HuH-7 (cell line): ENCODE measurements around the gene CKAP4.

Experiments
- DNase-seq: peaks from one replicate; pipeline ENCODE4 v3.0.0; 2011; ENCODE audit warnings: low spot score

The CKAP4 gene

DNA sequence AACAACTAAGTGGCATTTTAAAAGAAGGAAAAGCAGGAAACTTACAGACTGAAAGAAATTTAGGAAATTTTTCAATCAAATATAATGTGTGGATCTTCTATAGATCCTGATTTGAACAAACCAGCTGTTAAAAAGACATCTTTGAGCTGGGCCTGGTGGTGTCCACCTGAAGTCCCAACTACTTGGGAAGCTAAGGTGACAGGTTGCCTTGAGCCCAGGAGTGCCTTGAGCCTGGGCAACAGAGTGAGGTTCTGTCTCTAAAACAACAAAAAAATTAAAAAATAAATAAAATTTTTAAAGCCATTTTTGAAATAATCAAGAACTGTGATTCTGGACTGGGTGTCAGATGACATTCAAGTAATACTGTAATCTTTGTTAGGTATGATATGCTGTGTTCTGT is 7.0 kb downstream of the CKAP4 start:
- DNase-seq: no peak

DNA sequence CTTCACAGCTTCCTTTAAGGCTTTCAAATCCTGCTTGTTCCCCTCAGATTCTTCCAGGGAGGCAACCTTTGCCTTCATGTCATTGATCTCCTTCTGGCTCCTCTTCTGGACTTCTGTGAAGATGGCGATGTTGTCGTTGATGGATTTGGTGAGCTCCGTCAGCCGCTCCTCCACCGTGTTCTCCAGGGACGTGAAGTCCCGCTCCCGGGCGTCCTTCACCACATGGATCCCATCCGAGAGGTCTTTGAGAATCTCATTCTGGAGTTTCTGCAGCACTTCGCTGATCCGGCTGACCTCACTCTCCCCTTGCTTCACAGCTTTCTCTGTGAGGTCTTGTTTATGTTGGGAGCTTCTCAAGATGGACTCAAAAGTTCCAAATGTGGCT is 7.9 kb downstream of the CKAP4 start:
- DNase-seq: no peak

DNA sequence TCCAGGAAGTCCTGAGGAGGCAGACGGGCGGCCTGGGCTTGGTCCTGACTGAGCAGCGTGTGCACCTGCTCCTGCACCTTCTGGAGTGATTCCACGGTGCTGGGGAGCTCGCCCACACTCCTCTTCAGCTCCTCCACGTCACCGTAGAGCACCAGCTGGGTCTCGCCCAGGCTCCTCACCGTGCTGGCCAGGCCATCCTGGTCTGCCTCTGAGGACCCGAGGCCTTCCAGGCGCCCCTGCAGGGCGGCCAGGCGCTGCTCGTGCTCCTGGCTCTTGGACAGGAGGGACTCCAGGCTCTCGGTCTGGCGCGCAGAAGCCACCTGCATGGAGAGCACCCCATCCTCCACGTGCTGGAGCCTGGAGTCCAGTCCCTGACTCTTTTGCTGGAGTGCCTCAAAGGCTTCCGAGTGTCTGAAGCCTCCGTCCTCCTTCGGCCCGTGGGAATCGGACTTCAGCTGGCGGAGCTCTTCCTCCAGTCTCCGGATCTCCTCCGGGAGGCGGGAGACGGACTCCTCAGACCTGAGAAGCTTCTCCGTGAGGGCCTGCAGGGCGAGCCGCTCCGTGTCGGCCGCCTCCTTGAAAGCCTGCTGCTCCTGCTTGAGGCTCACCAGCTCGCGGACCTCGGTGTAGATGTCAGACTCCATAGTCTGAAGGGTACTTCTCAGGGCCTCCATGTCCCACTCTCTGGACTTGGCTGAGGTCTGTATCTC is 8.4 kb downstream of the CKAP4 start:
- no peak for DNase-seq

GRCh38 chr12:106238146-106238545 is 9.7 kb downstream of the CKAP4 start:
- no peak for DNase-seq

- no peak for DNase-seq
These were observed 12.1 kb downstream of the CKAP4 start for GRCh38 chr12:106235770-106236169.

DNA sequence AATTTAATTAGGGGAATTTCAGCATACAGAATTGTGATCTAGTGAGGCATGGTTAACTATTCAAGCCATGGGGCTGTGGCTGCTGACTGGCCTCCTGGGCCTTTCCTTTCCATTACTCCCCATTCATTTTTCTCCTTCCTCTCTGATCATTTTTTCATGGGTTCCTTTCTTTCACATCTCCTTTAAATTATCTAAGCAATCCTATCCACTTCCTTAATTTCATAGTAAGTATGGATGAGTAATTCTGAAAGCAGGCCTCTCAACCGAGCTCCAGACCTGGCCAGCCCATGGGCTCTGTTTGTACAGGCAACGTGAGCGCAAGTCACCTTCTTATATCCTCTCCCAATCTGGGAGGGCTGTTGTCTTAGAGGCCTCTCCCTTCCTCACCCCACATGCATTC is 13.4 kb downstream of the CKAP4 start:
- no peak for DNase-seq

- DNase-seq: no peak
These were observed 14.8 kb downstream of the CKAP4 start for GRCh38 chr12:106233011-106233410.

DNA sequence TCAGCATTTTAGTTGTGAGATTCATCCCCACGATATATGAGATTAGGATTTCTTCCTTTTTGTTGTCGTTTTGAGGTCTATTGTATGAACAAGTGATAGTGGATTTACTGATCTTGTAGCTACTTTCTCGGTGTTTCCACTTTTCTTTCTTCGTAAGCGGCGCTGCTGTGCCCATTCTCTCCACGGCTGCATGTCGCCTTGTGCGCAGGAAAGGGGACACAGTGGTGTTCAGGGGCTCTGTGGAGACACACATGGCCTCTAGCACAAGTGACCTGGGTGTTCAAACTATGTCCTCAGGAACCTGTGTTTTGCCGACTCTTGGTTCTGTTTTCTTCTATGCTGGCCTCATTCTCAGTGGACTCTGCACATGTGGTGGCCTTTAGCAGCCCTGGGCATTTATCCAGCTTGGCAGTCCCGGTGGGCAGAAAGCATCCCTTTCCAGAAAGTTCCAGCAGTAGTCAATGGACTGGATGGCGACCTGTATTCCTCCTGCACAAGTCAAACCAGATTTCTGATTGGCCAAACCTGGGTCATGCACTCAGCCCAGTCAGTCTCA is 18.7 kb downstream of the CKAP4 start:
- DNase-seq: no peak

GRCh38 chr12:106228320-106228710 is 19.5 kb downstream of the CKAP4 start:
- no peak for DNase-seq

- DNase-seq: peak; percentile 79
These were observed 20.0 kb downstream of the CKAP4 start for GRCh38 chr12:106227641-106228319.

DNA sequence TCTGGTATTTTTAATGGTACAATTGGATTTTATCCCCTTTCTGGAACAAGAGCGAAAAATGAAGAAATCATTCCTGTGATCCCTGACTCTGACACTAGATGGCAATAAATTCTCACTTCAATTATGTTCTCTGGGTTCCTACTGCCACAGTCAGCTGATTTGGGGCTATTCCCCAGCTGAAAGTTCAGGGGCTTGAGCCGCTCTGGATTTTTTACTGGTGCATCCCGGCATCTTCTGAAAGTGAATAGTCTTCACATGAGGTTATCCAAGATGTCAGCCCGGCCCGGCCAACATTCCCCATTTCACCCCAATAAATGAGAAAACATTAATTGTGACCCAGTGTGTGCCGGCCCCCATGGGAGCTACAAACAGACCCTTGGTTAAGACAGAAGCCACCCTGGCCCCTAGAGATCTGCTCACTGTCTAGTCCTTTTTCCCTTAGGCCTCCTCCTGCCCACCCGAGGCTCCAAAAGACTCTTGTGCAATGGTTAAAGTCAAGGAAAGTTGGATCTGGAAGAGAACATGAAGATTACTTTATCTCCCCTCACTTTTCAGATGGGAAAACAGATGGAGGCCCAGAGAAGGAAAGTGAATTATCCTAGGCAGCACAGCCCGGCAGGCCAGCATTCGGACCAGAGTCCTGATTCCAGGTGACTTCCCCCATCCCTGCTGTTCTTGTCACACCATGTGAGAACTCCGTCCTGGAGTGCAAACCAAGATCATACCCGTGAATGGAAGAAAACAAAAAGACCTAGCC is 20.8 kb downstream of the CKAP4 start:
- peak; percentile 90 for DNase-seq

- no peak for DNase-seq
These were observed 23.5 kb downstream of the CKAP4 start for GRCh38 chr12:106224355-106224706.

GRCh38 chr12:106223485-106224354 is 24.1 kb downstream of the CKAP4 start:
- DNase-seq: peak; percentile 92

DNA sequence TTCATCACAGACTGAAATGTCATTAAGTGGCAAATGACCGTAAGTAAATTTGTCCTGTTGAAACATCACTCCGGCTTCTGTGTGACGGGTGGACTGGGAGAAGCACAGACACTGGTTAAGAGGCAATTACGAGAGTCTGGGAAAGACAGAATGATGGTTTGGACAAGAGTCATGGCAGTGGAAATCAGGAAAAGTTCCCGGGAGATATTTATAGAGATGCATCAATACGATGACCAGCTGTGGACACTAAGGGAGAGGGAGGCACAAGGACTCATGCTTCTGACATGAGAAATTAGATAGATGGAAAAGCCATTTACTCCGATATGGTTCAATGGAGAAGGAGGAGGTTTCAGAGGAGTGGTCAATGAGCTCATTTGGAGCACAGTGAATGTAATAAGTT is 27.3 kb downstream of the CKAP4 start:
- no peak for DNase-seq

DNA sequence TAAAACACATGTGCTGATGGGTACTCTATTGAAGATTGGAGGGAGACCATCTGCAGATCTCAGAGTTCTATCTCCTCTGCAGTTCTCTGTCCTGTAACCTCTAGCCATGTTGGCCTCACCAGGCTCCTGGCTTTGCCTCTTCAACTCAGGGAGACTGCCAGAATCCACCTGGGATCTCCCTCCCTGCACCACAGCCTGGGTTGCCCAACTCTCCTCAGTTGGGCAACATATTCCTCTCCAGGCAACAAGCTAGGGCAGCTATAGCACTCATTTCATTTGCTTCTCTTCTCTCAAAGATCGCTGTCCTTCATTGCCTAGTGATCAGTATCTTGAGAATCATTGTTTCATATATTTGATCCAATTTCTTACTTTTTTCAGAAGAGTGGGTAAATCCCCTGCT is 28.8 kb downstream of the CKAP4 start:
- DNase-seq: no peak

GRCh38 chr12:106217706-106218105 is 30.1 kb downstream of the CKAP4 start:
- DNase-seq: no peak

DNA sequence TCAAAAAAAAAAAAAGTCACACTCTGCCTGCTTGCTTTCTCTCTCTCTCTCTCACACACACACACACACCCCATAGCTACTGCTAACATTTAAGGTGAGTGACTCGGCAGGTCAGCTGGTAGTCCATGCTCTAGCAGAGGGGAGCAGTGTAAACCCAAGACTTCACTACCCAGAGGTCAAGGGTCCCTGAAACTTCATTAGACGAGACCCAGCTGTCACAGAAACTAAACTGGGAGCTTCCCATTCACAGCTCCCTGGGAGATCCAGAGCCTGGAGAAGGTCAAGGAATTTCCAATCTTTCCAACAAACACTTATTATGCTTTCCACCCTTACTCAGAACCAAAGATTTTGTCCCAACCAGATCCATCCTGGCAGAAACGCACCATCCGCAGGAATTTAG is 33.2 kb downstream of the CKAP4 start:
- DNase-seq: no peak

DNA sequence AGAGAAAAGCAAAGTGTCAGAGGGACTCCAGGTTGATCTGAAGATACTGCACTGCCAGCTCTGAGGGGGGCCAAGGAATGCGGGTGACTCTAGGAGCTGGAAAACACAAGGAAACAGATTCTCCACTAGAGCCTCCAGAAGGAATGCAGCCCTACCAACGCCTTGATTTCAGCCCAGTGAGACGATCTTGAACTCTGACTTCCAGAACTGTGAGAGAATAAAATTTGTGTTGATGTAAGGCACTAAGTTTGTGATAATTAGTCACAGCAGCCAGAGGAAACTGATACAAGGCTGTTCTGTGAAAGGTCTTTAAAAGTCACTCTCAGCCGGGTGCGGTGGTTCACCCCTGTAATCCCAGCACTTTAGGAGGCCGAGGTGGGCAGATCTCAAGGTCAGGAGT is 34.2 kb downstream of the CKAP4 start:
- no peak for DNase-seq

GRCh38 chr12:106211973-106212372 is 35.8 kb downstream of the CKAP4 start:
- no peak for DNase-seq

DNA sequence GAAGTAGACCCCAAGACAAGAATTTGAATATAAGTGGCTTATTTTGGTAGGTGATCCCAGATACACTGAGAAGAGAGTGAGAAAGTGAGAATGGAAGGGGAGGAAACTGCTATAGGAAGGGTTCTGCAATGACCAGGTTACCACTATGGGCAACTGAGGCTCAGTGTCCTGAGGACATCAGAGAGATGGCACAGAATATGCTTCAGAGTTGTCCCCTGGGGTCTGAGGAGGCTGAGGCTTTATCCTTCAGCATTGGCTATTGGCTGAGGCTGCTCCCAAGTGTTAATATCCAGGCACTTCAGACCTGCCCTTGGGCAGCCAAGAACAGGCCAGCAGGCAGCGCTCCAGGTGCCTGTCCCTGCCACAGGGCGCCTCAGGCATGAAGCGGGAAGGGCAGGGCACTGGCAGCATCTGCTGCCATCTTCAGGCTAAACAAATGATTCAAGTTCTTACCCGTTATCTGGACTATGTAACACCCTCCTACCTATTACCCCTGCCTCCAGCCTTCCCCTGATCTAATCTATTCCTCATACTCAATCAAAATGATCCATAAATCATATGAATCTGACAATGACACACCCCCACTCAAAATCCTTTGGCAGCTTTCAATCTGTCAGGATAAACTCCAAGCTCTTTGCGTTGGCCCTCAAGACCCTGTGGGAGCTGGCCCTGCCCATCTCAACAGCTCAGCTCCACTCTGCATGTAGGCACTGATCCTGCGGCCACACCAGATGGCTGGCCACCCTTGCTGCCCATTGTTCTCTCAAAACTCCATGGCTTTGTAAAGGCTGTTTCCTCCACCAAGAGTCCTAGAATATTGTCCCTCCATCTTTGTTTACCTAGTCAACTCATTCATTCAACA is 42.4 kb downstream of the CKAP4 start:
- no peak for DNase-seq

DNA sequence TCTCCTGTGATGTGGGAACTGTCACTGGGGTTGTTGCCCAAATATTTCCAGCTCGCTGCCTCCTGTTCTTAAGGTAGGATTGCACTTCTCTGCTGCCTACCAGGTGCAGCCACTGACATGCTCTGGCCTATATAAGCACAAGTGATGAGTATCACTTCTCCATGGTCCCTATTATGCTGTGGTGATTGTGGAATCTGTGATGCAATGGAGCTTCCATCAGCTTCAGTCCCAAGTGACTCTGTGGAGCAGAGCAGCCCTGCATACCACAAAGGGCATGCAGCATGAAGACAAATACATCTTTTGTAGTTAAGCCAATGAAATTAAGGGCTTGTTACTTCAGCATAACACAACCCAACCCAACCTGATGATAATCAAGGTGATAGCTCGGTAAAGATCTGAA is 43.5 kb downstream of the CKAP4 start:
- no peak for DNase-seq
